Measurements from ENCODE around the gene KRTAP19-5. TPM values are rescaled to one million over a fixed set of nuclear protein-coding genes. Genes with fewer than 3 reads are reported as not detected.

Gene KRTAP19-5
- not detected for total RNA-seq

DNA sequence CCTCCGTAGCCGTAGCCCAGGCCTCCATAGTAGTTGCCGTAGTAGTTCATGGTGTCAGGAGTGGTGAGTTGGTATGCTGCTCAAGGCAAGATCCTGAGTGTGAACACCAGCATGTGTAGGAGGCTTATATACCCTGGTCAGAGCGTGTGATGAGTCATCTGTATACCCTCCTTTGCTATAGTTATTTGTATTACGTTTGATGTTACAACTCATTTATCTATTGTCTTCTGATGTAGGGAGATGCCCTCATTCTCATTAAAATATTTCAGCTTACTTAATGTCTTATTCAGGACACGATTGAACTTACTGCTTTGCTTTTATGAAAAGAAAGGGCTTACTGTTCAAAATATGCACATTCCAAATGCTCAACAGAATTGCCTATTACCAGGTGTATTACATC, at the start of gene KRTAP19-5:
KRTAP19-5 (minus strand) TSS at position 101 of the 400 bp plus-strand sequence; CDS start at position 50, 51 bp downstream.

DNA sequence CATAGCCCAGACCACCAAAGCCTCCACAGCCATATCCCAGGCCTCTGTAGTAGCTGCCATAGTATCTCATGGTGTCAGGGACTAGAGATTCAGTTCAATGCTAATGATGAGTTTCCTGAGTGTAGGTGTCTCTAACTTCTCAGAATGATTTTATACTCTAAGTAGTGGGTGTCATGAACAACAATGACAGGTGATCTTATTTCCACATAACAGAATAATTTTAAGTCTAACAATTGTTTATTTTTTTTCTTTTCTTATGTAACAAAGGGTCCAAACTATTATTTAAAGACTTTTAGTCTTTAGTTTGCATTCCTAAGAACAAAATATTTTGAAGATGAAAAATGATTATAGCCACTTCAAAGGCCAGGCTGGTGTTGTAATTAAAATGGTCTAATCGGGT, 39.8 kb upstream of the KRTAP19-5 start, which contains the start of gene KRTAP19-6:
KRTAP19-6 (minus strand) TSS at position 101 of the 400 bp plus-strand sequence; CDS start at position 70, 31 bp downstream.

DNA sequence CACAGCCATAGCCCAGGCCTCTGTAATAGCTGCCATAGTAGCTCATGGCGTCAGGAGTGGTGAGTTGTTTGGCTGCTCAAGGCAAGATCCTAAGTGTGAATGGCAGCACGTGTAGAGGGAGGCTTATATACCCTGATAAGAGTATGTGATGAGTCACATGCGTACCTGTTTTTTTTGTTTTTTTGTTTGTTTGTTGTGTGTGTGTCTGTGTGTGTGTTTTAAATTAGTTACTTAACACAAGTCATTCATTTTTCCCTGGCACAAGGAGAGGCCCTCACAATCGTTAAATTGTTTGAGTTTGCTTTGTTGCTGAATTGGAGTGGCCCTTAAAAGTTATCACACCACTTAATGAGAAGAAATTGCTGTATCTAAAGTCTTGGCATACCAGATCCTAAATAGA, 4.9 kb downstream of the KRTAP19-5 start, which contains the start of gene KRTAP19-4:
KRTAP19-4 (minus strand) TSS at position 101 of the 400 bp plus-strand sequence; CDS start at position 46, 55 bp downstream.

DNA sequence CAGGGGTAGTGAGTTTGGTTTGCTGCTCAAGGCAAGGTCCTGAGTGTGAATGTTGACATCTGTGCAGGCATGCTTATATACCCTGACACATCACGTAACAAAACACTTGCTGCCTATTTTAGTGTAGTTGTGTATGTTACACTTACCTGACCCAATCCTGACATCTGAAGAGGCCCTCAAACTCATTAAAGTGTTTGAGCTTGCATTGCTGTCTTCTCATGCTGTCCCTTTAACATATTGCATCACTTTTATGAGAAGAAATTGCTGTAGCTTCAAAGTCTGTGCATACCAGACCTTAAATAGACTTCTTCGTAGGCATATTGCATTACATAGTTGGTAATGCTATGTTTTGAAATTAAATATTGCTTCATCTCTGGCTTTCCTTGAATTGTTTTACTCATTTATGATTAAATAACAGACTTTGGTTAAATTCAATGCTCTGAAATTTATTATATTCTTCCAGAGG, 9.9 kb downstream of the KRTAP19-5 start, which contains the start of gene KRTAP19-3:
KRTAP19-3 (minus strand) TSS at position 51 of the 466 bp plus-strand sequence. CDS start 56 bp downstream, outside the sequence.

DNA sequence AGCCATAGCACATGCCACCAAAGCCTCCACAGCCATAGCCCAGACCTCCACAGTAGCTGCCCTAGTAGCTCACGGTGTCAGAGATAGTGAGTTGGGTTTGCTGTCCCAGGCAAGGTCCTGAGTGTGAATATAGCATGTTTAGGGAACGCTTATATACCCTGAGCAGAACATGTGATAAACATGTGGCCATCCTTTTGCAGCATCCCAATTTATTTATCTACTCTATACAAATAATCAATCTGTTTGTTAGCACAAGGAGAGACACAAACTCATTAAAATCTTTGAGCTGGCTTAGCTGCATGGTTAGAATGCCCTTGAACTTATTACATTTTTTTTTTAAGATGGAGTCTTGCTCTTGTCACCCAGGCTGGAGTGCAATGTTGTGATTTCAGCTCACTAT, 14.6 kb downstream of the KRTAP19-5 start, which contains the start of gene KRTAP19-2:
KRTAP19-2 (minus strand) TSS at position 101 of the 400 bp plus-strand sequence; CDS start at position 13, 88 bp downstream.

DNA sequence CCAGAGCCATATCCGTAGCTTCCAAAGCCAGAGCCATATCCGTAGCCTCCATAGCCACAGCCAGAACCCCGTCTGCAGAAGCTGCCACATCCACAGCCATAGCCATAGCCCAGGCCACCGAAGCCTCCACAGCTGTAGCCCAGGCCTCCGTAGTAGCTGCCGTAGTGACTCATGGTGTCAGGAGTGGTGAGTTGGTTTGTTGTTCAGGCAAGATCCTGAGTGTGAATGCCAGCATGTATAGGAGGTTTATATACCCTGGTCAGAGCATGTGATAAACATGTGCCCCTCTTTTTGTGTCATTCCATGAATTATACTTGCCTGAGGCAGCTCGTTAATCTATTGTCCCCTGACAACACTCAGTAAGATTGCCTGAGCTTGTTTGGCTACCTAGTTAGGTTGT, 21.8 kb downstream of the KRTAP19-5 start, which contains the start of gene KRTAP19-1:
KRTAP19-1 (minus strand) TSS at position 223 of the 400 bp plus-strand sequence; CDS start at position 173, 50 bp downstream.

Other genes starting within 250 kb of the KRTAP19-5 start
- gene KRTAP24-1, start 219.2 kb downstream of the KRTAP19-5 start, total RNA-seq = not detected
- not detected for gene KRTAP25-1, start 212.6 kb downstream of the KRTAP19-5 start, total RNA-seq
- not detected for gene KRTAP26-1, start 181.8 kb downstream of the KRTAP19-5 start, total RNA-seq
- not detected for gene KRTAP27-1, start 164.4 kb downstream of the KRTAP19-5 start, total RNA-seq
- gene KRTAP23-1, start 153.5 kb downstream of the KRTAP19-5 start, total RNA-seq = not detected
- gene KRTAP13-2, start 129.9 kb downstream of the KRTAP19-5 start, total RNA-seq = not detected
- gene KRTAP13-1, start 106.1 kb downstream of the KRTAP19-5 start, total RNA-seq = not detected
- not detected for gene KRTAP13-3, start 76.2 kb downstream of the KRTAP19-5 start, total RNA-seq
- not detected for gene KRTAP13-4, start 71.9 kb downstream of the KRTAP19-5 start, total RNA-seq
- gene KRTAP15-1, start 61.9 kb downstream of the KRTAP19-5 start, total RNA-seq = not detected
- not detected for gene KRTAP19-1, start 21.8 kb downstream of the KRTAP19-5 start, total RNA-seq
- gene KRTAP19-2, start 14.7 kb downstream of the KRTAP19-5 start, total RNA-seq = not detected
- gene KRTAP19-3, start 10.1 kb downstream of the KRTAP19-5 start, total RNA-seq = not detected
- not detected for gene KRTAP19-4, start 5.0 kb downstream of the KRTAP19-5 start, total RNA-seq
- not detected for gene KRTAP19-6, start 39.7 kb upstream of the KRTAP19-5 start, total RNA-seq
- gene KRTAP19-7, start 59.2 kb upstream of the KRTAP19-5 start, total RNA-seq = not detected
- gene KRTAP22-2, start 88.3 kb upstream of the KRTAP19-5 start, total RNA-seq = not detected
- not detected for gene KRTAP6-3, start 90.3 kb upstream of the KRTAP19-5 start, total RNA-seq
- gene KRTAP6-2, start 96.8 kb upstream of the KRTAP19-5 start, total RNA-seq = not detected
- gene KRTAP22-1, start 98.9 kb upstream of the KRTAP19-5 start, total RNA-seq = not detected
- gene KRTAP6-1, start 111.8 kb upstream of the KRTAP19-5 start, total RNA-seq = not detected
- not detected for gene KRTAP20-1, start 114.3 kb upstream of the KRTAP19-5 start, total RNA-seq
- not detected for gene KRTAP20-4, start 118.5 kb upstream of the KRTAP19-5 start, total RNA-seq
- not detected for gene KRTAP20-2, start 133.1 kb upstream of the KRTAP19-5 start, total RNA-seq
- not detected for gene KRTAP20-3, start 140.7 kb upstream of the KRTAP19-5 start, total RNA-seq
- not detected for gene KRTAP21-3, start 216.6 kb upstream of the KRTAP19-5 start, total RNA-seq
- gene KRTAP21-2, start 245.1 kb upstream of the KRTAP19-5 start, total RNA-seq = not detected

Measured in activated naive CD4-positive, alpha-beta T cell treated with anti-CD3 and anti-CD28 coated beads, Interleukin-2, amount 10 ng/mL, durations not matched to agents 5 hours and 36 hours (primary cell).